Activated CD4-positive, alpha-beta T cell treated with anti-CD3 and anti-CD28 coated beads, Interleukin-2, amount 50 U/mL, for 16 hours (primary cell): ENCODE measurements around the gene LINC00632.

Experiments used
- DNase-seq: peaks from one replicate; pipeline ENCODE4 v3.0.0-alpha.2; 2020

LINC00632 gene

GRCh38 chrX:140765043-140765784 is 55.7 kb downstream of the LINC00632 start:
- DNase-seq: no peak

- DNase-seq: peak; percentile 64
These were observed 56.6 kb downstream of the LINC00632 start for GRCh38 chrX:140766024-140766611.

GRCh38 chrX:140767646-140768045 is 58.1 kb downstream of the LINC00632 start:
- no peak for DNase-seq

- no peak for DNase-seq
These were observed 65.7 kb downstream of the LINC00632 start for GRCh38 chrX:140775211-140775610.

DNA sequence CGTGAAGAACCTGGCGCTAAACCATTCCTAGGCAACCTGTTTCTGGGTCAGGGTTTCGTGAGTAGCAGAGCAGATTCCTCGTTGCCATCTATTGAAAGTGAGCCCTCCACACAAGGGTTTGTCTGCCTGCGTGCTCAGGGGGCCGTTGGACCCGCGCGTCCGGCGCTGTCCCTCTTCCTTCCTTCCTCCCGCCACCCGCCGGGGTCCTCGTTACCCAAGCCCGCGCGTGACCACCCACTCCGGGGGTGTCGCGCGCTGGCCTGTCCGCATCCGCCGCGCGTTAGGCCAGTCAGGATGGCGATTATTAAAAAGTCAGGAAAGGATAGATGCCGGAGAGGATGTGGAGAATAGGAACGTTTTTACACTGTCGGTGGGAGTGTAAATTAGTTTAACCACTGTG is 66.8 kb downstream of the LINC00632 start:
- no peak for DNase-seq

- DNase-seq: no peak
These were observed 85.1 kb downstream of the LINC00632 start for GRCh38 chrX:140794642-140795041.

GRCh38 chrX:140799216-140799615 is 89.7 kb downstream of the LINC00632 start:
- DNase-seq: no peak

DNA sequence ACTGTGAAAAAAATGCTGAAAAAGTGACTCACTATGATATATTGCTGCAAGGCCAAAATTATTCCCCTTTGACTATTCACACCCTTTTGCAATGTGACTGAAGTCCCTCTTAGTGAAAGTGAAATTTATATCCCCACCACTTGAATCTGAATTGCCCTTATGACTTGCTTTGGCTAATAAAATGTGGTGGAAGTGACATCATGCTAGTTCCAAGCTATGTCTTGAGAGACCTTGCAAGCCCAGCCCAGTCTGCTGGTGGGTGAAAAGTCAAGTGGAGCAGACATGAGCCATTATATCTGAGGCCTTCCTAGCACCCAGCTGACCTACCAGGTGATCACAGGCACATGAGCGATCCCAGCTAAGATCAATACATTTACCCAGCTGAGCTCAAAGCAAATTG is 94.7 kb downstream of the LINC00632 start:
- DNase-seq: no peak

DNA sequence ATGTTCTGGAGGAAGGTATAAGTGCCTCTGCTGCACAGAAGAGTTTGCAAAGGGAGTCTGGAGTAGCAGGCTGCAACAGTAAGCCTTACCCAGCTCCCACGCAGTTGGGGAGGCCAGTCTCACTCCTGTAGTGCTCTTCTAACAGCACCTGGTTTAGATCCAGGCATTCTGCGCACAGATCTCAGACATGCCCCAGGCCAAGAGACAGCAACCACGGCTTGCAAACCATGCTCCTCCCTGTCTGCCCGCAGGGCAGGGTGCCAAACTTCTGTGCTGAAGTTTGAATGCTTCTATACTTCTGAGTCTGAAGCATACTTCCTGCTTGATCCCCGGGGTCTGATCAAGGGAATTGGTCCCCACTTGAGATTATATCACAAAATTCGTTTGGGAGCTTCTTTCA is 106.3 kb downstream of the LINC00632 start:
- DNase-seq: no peak

DNA sequence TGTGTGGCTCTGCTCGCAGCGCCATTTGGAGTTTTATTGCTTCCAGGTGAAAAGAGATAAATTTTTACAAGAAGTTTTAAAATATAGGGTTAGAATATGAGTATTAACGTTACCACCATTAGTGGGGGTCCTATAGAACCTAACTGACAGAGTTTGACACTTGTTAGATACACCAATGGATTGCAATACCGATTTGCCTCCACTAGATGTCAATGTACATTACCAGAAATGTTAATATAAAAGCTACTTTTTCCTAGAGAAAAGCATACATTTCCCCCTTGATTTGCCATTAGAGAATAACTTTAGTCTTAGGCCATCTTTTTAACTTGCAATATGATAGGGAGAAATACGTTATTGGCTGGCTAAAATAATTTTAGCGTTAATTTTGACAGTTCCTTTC is 108.4 kb downstream of the LINC00632 start:
- DNase-seq: peak; percentile 44

DNA sequence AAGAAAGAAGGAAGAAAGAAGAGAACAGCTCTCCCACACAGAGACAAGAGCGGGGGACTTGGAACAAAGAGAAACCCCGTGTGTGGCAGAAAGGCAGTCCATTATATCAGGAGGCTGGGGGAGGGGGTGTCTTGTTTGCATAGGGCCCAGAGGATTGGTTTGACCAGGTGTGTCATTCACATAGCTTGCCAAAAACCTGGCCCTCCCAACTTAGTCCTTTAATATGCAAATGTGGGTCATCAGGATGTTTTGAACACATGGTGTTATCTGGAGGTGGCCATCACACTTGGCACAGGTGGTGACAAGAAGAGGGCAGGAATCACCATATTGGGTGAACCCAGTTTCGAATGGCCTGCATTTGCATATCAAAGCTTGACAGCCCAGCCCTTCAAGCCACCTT is 111.7 kb downstream of the LINC00632 start:
- no peak for DNase-seq

- DNase-seq: peak; percentile 42
These were observed 112.6 kb downstream of the LINC00632 start for GRCh38 chrX:140822184-140822583.

GRCh38 chrX:140822861-140823260 is 113.3 kb downstream of the LINC00632 start:
- DNase-seq: no peak

- no peak for DNase-seq
These were observed 127.3 kb downstream of the LINC00632 start for GRCh38 chrX:140836874-140837273.
